Coronary artery (tissue), 2 donors: Measurements from ENCODE around the gene GPC3.

Source experiments
- DNase-seq: peaks from one replicate; pipeline ENCODE4 v3.0.0-alpha.2; 2017; ENCODE audit warnings: low spot score
- H3K27ac ChIP-seq, 2 donors: fragments of 200-600 bp; sonication (generic); one replicate each; pipeline ENCODE4 v1.5.1; 2016 to 2019
- H3K4me3 ChIP-seq: fragments of 200-600 bp; sonication (generic); 2 replicates; pipeline ENCODE4 v1.5.1; 2016; ENCODE audit warnings: mild to moderate bottlenecking, moderate library complexity
- CTCF ChIP-seq: fragments of 200-600 bp; sonication (generic); IDR thresholded peaks from one replicate; pipeline ENCODE4 v1.5.1; 2019; ENCODE audit warnings: antibody characterized with exemption

The GPC3 gene

GRCh38 chrX:133852401-133852800 is 133.0 kb downstream of the GPC3 start:
- no peak for DNase-seq
- Histone ChIP-seq H3K4me3 (no peak overlapping the region), H3K27ac (no peak overlapping the region)
- no peak for TF ChIP-seq CTCF

GRCh38 chrX:133850399-133850798 is 135.0 kb downstream of the GPC3 start:
- Histone ChIP-seq H3K4me3 (no peak overlapping the region), H3K27ac (no peak overlapping the region)
- DNase-seq: no peak
- TF ChIP-seq CTCF: no peak

GRCh38 chrX:133849676-133850075 is 135.7 kb downstream of the GPC3 start:
- no peak for TF ChIP-seq CTCF
- Histone ChIP-seq H3K4me3 (no peak overlapping the region), H3K27ac (no peak overlapping the region)
- no peak for DNase-seq

GRCh38 chrX:133847340-133847994 is 137.9 kb downstream of the GPC3 start:
- no peak for TF ChIP-seq CTCF
- Histone ChIP-seq H3K27ac (no peak overlapping the region), H3K4me3 (peak overlapping the region; percentile 13)
- DNase-seq: no peak

- no peak for DNase-seq
- Histone ChIP-seq H3K4me3 (no peak overlapping the region), H3K27ac (no peak overlapping the region)
- no peak for TF ChIP-seq CTCF
Measured at GRCh38 chrX:133846311-133846710, 139.1 kb downstream of the GPC3 start.

GRCh38 chrX:133840415-133840814 is 145.0 kb downstream of the GPC3 start:
- DNase-seq: no peak
- no peak overlapping the region for H3K4me3 ChIP-seq
- TF ChIP-seq CTCF: no peak
- H3K27ac ChIP-seq: no peak overlapping the region
